GM12864 (cell line): ENCODE data around the gene FIG4.

Experiments
- DNase-seq: peaks from one replicate; pipeline ENCODE4 v3.0.0-alpha.2; 2011; ENCODE audit warnings: low read depth
- H3K4me3 ChIP-seq: 2 replicates; pipeline ENCODE4 v1.5.1; 2011; ENCODE audit warnings: mild to moderate bottlenecking, low read depth, low read length, control low read depth
- CTCF ChIP-seq: IDR thresholded peaks from 2 replicates; pipeline ENCODE4 v1.5.1; 2011; ENCODE audit warnings: low read depth, mild to moderate bottlenecking, moderate library complexity, low read length, control low read depth, inconsistent platforms; ENCODE audit errors: missing control alignments

FIG4 gene

GRCh38 chr6:109801794-109802193 is 110.7 kb downstream of the FIG4 start:
- DNase-seq, result no peak
- TF ChIP-seq CTCF, result no peak
- H3K4me3 ChIP-seq, result no peak overlapping the region

GRCh38 chr6:109804020-109804419 is 112.9 kb downstream of the FIG4 start:
- no peak overlapping the region for H3K4me3 ChIP-seq
- DNase-seq, result no peak
- TF ChIP-seq CTCF, result no peak

GRCh38 chr6:109807881-109808280 is 116.8 kb downstream of the FIG4 start:
- no peak for TF ChIP-seq CTCF
- DNase-seq, result no peak
- no peak overlapping the region for H3K4me3 ChIP-seq

GRCh38 chr6:109808837-109809236 is 117.7 kb downstream of the FIG4 start:
- DNase-seq, result no peak
- TF ChIP-seq CTCF, result no peak
- H3K4me3 ChIP-seq, result no peak overlapping the region

- no peak for DNase-seq
- no peak for TF ChIP-seq CTCF
- H3K4me3 ChIP-seq, result no peak overlapping the region
Measured at GRCh38 chr6:109815054-109815453, 124.0 kb downstream of the FIG4 start.

GRCh38 chr6:109816452-109817374 is 125.6 kb downstream of the FIG4 start:
- no peak for DNase-seq
- TF ChIP-seq CTCF, result no peak

More at GRCh38 chr6:109816452-109817374, 125.6 kb downstream of the FIG4 start:
- no peak overlapping the region for H3K4me3 ChIP-seq
